Measurements from ENCODE around the gene NCK2. TPM values are rescaled to one million over a fixed set of nuclear protein-coding genes. Genes with fewer than 3 reads are reported as not detected.

Gene NCK2
- total RNA-seq, result 10 to 100 TPM; 31.7 to 39.3 TPM

DNA sequence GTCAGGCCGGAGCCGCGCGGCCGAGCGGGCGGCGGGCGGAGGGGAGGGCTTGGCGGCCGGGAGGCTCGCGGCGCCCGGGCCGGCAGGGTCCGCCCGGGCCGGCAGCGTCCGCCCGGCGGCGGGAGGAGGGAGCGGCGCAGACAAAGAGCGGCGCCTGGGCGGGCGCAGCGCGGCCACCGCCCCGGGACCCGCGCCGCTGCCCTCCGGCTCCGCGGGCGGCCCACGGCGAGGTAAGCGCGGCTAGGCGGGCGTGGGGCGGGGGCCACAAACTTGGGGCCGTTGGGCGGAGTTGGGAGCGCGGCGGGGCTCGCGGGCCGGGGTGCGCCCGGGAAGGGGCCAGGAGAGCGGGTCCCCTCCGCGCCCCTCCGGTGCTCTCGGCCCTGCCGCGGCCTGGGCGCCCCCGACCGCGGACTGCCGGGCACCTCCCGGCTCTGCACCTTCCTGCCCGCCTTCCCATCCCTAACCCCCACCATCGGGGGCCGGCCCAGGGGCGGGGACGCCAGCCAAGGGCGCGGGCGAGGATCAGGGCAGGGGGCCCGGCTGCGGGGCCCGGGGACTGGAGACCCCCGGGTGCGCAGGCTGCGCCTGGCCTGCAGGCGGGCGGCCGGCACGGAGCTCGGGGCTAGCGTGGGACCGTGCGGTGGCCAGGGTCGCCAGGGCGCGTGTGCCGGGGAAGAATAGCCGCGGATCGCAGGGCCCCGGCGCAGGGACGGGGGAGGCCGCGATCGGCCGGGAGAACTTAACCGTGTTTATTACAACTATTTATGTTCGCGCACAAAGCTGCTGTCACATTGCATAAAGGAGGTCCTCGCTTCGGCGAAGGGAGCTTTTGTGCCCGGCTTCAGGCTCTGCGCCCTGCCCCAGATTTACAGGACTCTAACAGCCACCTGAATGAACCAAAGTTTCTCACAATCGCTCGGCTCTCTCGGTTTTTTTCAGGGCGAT, at the start of gene NCK2:
TSS of gene NCK2 (plus strand) at position 4 of the 945 bp plus-strand sequence. CDS start 110,152 bp downstream, outside the sequence.
- Histone ChIP-seq H3K36me3 (no peaks in the 10 kb centered on the region), H3K27ac (peak within 1 kb of the TSS; percentile 92 to 96), H3K9me3 (no peaks in the 10 kb centered on the region), H3K4me1 (peaks cover 0 to 55% of the 10 kb centered on the region in 2 donors), H3K27me3 (no peaks in the 10 kb centered on the region), H3K4me3 (peak within 1 kb of the TSS; percentile 81 to 96)
- TF ChIP-seq, protein P1, sequence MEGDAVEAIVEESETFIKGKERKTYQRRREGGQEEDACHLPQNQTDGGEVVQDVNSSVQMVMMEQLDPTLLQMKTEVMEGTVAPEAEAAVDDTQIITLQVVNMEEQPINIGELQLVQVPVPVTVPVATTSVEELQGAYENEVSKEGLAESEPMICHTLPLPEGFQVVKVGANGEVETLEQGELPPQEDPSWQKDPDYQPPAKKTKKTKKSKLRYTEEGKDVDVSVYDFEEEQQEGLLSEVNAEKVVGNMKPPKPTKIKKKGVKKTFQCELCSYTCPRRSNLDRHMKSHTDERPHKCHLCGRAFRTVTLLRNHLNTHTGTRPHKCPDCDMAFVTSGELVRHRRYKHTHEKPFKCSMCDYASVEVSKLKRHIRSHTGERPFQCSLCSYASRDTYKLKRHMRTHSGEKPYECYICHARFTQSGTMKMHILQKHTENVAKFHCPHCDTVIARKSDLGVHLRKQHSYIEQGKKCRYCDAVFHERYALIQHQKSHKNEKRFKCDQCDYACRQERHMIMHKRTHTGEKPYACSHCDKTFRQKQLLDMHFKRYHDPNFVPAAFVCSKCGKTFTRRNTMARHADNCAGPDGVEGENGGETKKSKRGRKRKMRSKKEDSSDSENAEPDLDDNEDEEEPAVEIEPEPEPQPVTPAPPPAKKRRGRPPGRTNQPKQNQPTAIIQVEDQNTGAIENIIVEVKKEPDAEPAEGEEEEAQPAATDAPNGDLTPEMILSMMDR (IDR thresholded peaks at IDR 0.05), result peak in 1 of 2 donors; percentile 28
- no peak for DNase-seq (ENCODE audit: low spot score)

DNA sequence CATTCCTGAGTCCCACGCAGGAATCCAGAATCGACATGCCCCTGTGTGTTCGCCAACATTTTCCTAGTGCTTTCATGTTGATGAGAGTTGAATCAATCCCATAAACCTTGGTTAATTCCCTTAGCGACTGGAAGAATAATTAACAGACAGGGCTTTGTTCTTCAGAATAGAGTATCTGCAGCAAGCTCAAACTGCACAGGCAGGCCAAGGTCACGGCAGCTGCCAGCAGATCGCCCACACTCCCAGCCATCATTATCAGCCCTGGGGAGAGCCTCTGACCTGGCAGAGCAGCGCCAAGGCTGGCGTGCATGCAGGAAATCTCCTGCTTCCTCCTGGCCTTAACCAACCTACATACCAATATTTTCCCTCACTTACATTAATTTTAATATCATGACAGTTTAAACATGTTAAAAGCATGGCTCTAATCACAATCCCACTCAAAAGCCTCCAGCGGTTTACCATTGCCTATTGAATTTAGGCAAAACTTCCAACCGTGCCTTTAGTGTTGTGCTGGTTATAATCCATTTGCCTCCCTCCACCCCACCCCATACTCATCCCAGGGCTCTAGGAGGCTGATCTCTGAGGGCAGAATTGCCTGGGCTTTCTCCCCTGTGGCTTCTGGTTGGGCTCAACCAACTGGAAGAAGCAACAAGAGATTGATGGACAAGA, 46.8 kb upstream of the NCK2 start:
- Histone ChIP-seq H3K27ac (no peak overlapping the region), H3K4me3 (no peak overlapping the region), H3K27me3 (no peaks in the 10 kb centered on the region), H3K9me3 (no peaks in the 10 kb centered on the region), H3K4me1 (peaks cover 0 to 11% of the 10 kb centered on the region in 2 donors), H3K36me3 (no peaks in the 10 kb centered on the region)
- TF ChIP-seq, protein P1 (IDR thresholded peaks at IDR 0.05), result no peak
- no peak for DNase-seq (ENCODE audit: low spot score)

DNA sequence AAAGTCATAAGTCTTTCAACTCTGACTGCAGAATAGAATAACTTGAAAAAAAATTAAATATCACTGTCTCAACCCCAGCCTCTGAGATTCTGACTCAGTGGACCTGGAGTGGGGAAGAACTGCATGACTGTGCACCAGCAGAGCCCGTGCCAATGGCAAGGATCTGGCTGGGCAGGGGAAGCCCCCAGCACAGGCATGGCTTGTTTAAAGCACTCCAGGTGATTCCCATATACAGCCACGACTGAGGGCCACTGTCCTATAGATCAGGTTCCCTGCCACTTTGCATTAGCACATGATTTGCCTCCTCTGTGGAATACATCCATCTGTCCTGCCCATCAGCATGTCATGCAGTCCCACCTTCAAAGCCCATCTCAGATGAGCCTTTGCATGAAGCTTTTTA, 45.9 kb upstream of the NCK2 start:
- TF ChIP-seq, protein P1 (IDR thresholded peaks at IDR 0.05), result no peak
- Histone ChIP-seq H3K4me1 (peaks cover 0 to 11% of the 10 kb centered on the region in 2 donors), H3K27ac (no peak overlapping the region), H3K36me3 (no peaks in the 10 kb centered on the region), H3K27me3 (no peaks in the 10 kb centered on the region), H3K4me3 (no peak overlapping the region), H3K9me3 (no peaks in the 10 kb centered on the region)
- DNase-seq (ENCODE audit: low spot score), result no peak

GRCh38 chr2:105701042-105701441, 43.7 kb upstream of the NCK2 start:
- TF ChIP-seq, protein P1 (IDR thresholded peaks at IDR 0.05), result no peak
- Histone ChIP-seq H3K36me3 (no peaks in the 10 kb centered on the region), H3K27ac (no peak overlapping the region), H3K4me3 (no peak overlapping the region), H3K27me3 (no peaks in the 10 kb centered on the region), H3K4me1 (peaks cover 0 to 11% of the 10 kb centered on the region in 2 donors), H3K9me3 (no peaks in the 10 kb centered on the region)
- no peak for DNase-seq (ENCODE audit: low spot score)

GRCh38 chr2:105708697-105709096, 36.0 kb upstream of the NCK2 start:
- Histone ChIP-seq H3K36me3 (no peaks in the 10 kb centered on the region), H3K4me3 (no peak overlapping the region), H3K9me3 (no peaks in the 10 kb centered on the region), H3K27me3 (no peaks in the 10 kb centered on the region), H3K4me1 (no peaks in the 10 kb centered on the region), H3K27ac (no peak overlapping the region)
- TF ChIP-seq, protein P1 (IDR thresholded peaks at IDR 0.05), result no peak
- DNase-seq (ENCODE audit: low spot score), result no peak
